Embryonic facial prominence (tissue), 1 donor: ENCODE results near the gene CPEB3.
A peak's percentile ranks its signal among the peaks of the same experiment; 100 is the strongest.
"Not testable (repeated sequence)": the region's sequence is repeated elsewhere in the genome, so short reads cannot be mapped to it uniquely, and the experiment has no call there.

ENCODE experiments used
- DNase-seq: peaks from one replicate; pipeline ENCODE4 v3.0.0-alpha.2; 2016; ENCODE audit errors: extremely low spot score

Gene CPEB3

GRCh38 chr10:92290837-92291615 lies at the start of gene CPEB3, which contains the start of gene MARCHF5:
TSS of gene CPEB3 (minus strand) at chr10:92291078. CDS start at chr10:92240350, 50,728 bp downstream.
TSS of gene MARCHF5 (plus strand) at chr10:92291167. CDS start at chr10:92291495, 328 bp downstream.
- peak; percentile 92 for DNase-seq

GRCh38 chr10:92329927-92330326 lies 39.0 kb upstream of the CPEB3 start:
- not testable (repeated sequence) for DNase-seq

- no peak for DNase-seq
Observed at GRCh38 chr10:92328993-92329392, 38.1 kb upstream of the CPEB3 start.

- no peak for DNase-seq
Observed at GRCh38 chr10:92327445-92328433, 36.9 kb upstream of the CPEB3 start.

- DNase-seq = no peak
Observed at GRCh38 chr10:92323079-92323478, 32.2 kb upstream of the CPEB3 start.

- DNase-seq = no peak
Observed at GRCh38 chr10:92316610-92317009, 25.7 kb upstream of the CPEB3 start.

GRCh38 chr10:92313750-92314149 lies 22.9 kb upstream of the CPEB3 start:
- no peak for DNase-seq

- DNase-seq = no peak
Observed at GRCh38 chr10:92309272-92309671, 18.4 kb upstream of the CPEB3 start.

GRCh38 chr10:92305133-92306072 lies 14.5 kb upstream of the CPEB3 start:
- DNase-seq = no peak

GRCh38 chr10:92304061-92304460 lies 13.2 kb upstream of the CPEB3 start:
- no peak for DNase-seq

- DNase-seq = no peak
Observed at GRCh38 chr10:92303096-92303495, 12.2 kb upstream of the CPEB3 start.

GRCh38 chr10:92298487-92298886 lies 7.6 kb upstream of the CPEB3 start:
- DNase-seq = no peak

- peak; percentile 12 for DNase-seq
Observed at GRCh38 chr10:92291921-92292845, 1.3 kb upstream of the CPEB3 start.

GRCh38 chr10:92291616-92291865 lies 663 bp upstream of the CPEB3 start:
- DNase-seq = no peak

- DNase-seq = no peak
Observed at GRCh38 chr10:92290076-92290836, 622 bp downstream of the CPEB3 start.

- DNase-seq = no peak
Observed at GRCh38 chr10:92284112-92284704, 6.7 kb downstream of the CPEB3 start.

- no peak for DNase-seq
Observed at GRCh38 chr10:92278996-92279696, 11.7 kb downstream of the CPEB3 start.

GRCh38 chr10:92274071-92274470 lies 16.8 kb downstream of the CPEB3 start:
- DNase-seq = no peak

- no peak for DNase-seq
Observed at GRCh38 chr10:92268748-92269147, 22.1 kb downstream of the CPEB3 start.
